Lower lobe of right lung (tissue), 2 donors: ENCODE data around the gene ADAM19. TPM values are rescaled to one million over a fixed set of nuclear protein-coding genes. Genes with fewer than 3 reads are reported as not detected.

Source experiments
- ATAC-seq, 2 donors: fragments of 200-7000 bp; cut with Tn5 transposase; one replicate each; pipeline ENCODE4 v1.9.1; 2020 to 2022; ENCODE audit warnings: mild to moderate bottlenecking in 2 of 2, moderate library complexity in 2 of 2
- DNase-seq: peaks from one replicate; pipeline ENCODE4 v3.0.0-alpha.2; 2020
- H3K27ac ChIP-seq: fragments of 200-600 bp; one replicate; pipeline ENCODE4 v1.8.0; 2022
- H3K27me3 ChIP-seq: fragments of 200-600 bp; one replicate; pipeline ENCODE4 v1.8.0; 2022; ENCODE audit warnings: low read depth
- H3K36me3 ChIP-seq: fragments of 200-600 bp; one replicate; pipeline ENCODE4 v1.8.0; 2022; ENCODE audit warnings: mild to moderate bottlenecking
- H3K4me1 ChIP-seq: fragments of 200-600 bp; one replicate; pipeline ENCODE4 v1.8.0; 2022
- H3K4me3 ChIP-seq: fragments of 200-600 bp; one replicate; pipeline ENCODE4 v1.8.0; 2022; ENCODE audit warnings: mild to moderate bottlenecking
- H3K9me3 ChIP-seq: fragments of 200-600 bp; one replicate; pipeline ENCODE4 v1.8.0; 2022
- CTCF ChIP-seq: fragments of 200-600 bp; IDR thresholded peaks from one replicate; pipeline ENCODE4 v1.8.0; 2022; ENCODE audit warnings: antibody characterized with exemption, mild to moderate bottlenecking
- intact Hi-C: fragments of 100-400 bp; cut with DNase I; formaldehyde crosslinking; loops from one replicate; pipeline ENCODE4 v1.11.0; 2022
- total RNA-seq: library from RNA; stranded (reverse); fragmentation: NEBNext Ultra II Directional; extraction: Animal tissue kit (Norgen Biotek cat#: 25700); gene quantifications from one replicate; pipeline ENCODE4 v1.2.1, GENCODE V29; 2021
- donor health status: DM: no; HTN: yes; CAD: no; lungs with severe emphysema.

ADAM19 gene
- total RNA-seq, 1 donor from 2014 or later, result 12.0 TPM

- H3K9me3 ChIP-seq, result no peaks in the 10 kb centered on the region
- no peak overlapping the region for H3K27ac ChIP-seq
- H3K27me3 ChIP-seq, result no peaks in the 10 kb centered on the region
- TF ChIP-seq CTCF, result no peak
- ATAC-seq (peak in 1 of 2 donors; percentile 39), DNase-seq (no peak)
- peaks cover 4% of the 10 kb centered on the region for H3K4me1 ChIP-seq
- no peak overlapping the region for H3K4me3 ChIP-seq
- intact Hi-C loops, result no loop called here
- H3K36me3 ChIP-seq, result no peaks in the 10 kb centered on the region
Observed at GRCh38 chr5:157473383-157474320, 101.9 kb downstream of the ADAM19 start.

GRCh38 chr5:157471709-157472108 lies 103.9 kb downstream of the ADAM19 start:
- Histone ChIP-seq H3K36me3 (no peaks in the 10 kb centered on the region), H3K4me3 (no peak overlapping the region), H3K27ac (no peak overlapping the region), H3K4me1 (peaks cover 4% of the 10 kb centered on the region), H3K9me3 (no peaks in the 10 kb centered on the region), H3K27me3 (no peaks in the 10 kb centered on the region)
- intact Hi-C loops, result no loop called here
- TF ChIP-seq CTCF, result peak; percentile 40
- DNase-seq, result no peak
- ATAC-seq, result no peak

- ATAC-seq (no peak), DNase-seq (no peak)
- Histone ChIP-seq H3K4me3 (no peak overlapping the region), H3K4me1 (peaks cover 4% of the 10 kb centered on the region), H3K27ac (no peak overlapping the region), H3K36me3 (no peaks in the 10 kb centered on the region), H3K27me3 (no peaks in the 10 kb centered on the region), H3K9me3 (no peaks in the 10 kb centered on the region)
- TF ChIP-seq CTCF, result no peak
- intact Hi-C loops, result no loop called here
Observed at GRCh38 chr5:157470631-157471030, 104.9 kb downstream of the ADAM19 start.

GRCh38 chr5:157469687-157470086 lies 105.9 kb downstream of the ADAM19 start:
- TF ChIP-seq CTCF, result no peak
- intact Hi-C loops, result no loop called here
- Histone ChIP-seq H3K27me3 (no peaks in the 10 kb centered on the region), H3K4me3 (no peak overlapping the region), H3K27ac (no peak overlapping the region), H3K9me3 (no peaks in the 10 kb centered on the region), H3K36me3 (no peaks in the 10 kb centered on the region), H3K4me1 (peaks cover 4% of the 10 kb centered on the region)
- ATAC-seq (no peak), DNase-seq (no peak)

- no peaks in the 10 kb centered on the region for H3K36me3 ChIP-seq
- no peaks in the 10 kb centered on the region for H3K9me3 ChIP-seq
- H3K27ac ChIP-seq, result no peak overlapping the region
- ATAC-seq (no peak), DNase-seq (no peak)
- no peak overlapping the region for H3K4me3 ChIP-seq
- no peaks in the 10 kb centered on the region for H3K27me3 ChIP-seq
- intact Hi-C loops, result no loop called here
- TF ChIP-seq CTCF, result no peak
- peaks cover 4% of the 10 kb centered on the region for H3K4me1 ChIP-seq
Observed at GRCh38 chr5:157469073-157469472, 106.5 kb downstream of the ADAM19 start.
